Measurements from ENCODE around the gene CLIC1. TPM values are rescaled to one million over a fixed set of nuclear protein-coding genes. Genes with fewer than 3 reads are reported as not detected.

The CLIC1 gene
- polyA plus RNA-seq, 1 experiment: 866 TPM

GRCh38 chr6:31737315-31737990 is 1.1 kb upstream of the CLIC1 start:
- POLR2A ChIA-PET: interaction anchor here (1.0 kb wide), 1 partner anchor 7 kb away, joined by 6 read pairs; no protein-coding TSS in a partner anchor
- no peak for DNase-seq (ENCODE audit: low read depth)
- TF ChIP-seq CTCF (IDR thresholded peaks at IDR 0.05; ENCODE audit: insufficient read depth, low read depth, low read length): no peak
- H3K36me3 ChIP-seq (ENCODE audit: control insufficient read depth, insufficient read depth, low read length): peaks cover 9% of the 10 kb centered on the region
- H3K4me3 ChIP-seq (ENCODE audit: low read depth, low read length): no peak overlapping the region
- CTCF ChIA-PET: interaction anchor here (0.6 to 6.5 kb wide), 8 partner anchors 8 to 131 kb away, joined by 3 to 35 read pairs (median 3); partner anchors contain the start of gene LY6G5C
- H3K27me3 ChIP-seq (ENCODE audit: control insufficient read depth, insufficient read depth, low read length): no peaks in the 10 kb centered on the region

DNA sequence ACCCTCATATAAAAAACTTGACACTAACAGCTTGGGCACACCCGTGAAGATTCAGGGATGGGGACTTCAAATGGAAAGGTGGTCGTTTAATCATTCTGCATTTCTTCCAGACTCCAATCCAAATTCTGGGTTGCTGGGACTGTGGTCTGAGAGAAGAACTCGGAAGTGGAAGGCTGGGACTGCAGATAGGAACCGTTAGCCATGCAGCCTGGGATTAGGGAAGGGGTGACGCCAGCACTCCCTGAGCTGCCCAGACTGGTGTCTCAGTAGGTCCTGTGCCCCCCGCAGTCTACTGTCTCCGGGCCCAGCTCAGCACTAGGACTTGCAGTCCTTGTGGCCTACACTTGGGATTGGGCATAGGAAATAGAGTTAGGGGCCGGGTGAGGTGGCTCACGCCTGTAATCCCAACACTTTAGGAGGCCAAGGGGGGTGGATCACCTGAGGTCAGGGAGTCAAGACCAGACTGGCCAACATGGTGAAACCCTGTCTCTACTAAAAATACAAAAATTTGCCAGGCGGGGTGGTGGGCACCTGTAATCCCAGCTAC is 511 bp upstream of the CLIC1 start:
- ChIA-PET CTCF (interaction anchor here (1.0 to 6.5 kb wide), 6 partner anchors 7 to 131 kb away, joined by 3 to 35 read pairs (median 5); partner anchors contain the start of gene LY6G5C), POLR2A (interaction anchor here (0.6 kb wide), 1 partner anchor 33 kb away, joined by 3 read pairs; no protein-coding TSS in a partner anchor)
- DNase-seq (ENCODE audit: low read depth): no peak
- Histone ChIP-seq H3K4me3 (ENCODE audit: low read depth, low read length) (peak overlapping the region; percentile 90), H3K27me3 (ENCODE audit: control insufficient read depth, insufficient read depth, low read length) (no peaks in the 10 kb centered on the region), H3K36me3 (ENCODE audit: control insufficient read depth, insufficient read depth, low read length) (peaks cover 11% of the 10 kb centered on the region)
- TF ChIP-seq CTCF (IDR thresholded peaks at IDR 0.05; ENCODE audit: insufficient read depth, low read depth, low read length): no peak

GRCh38 chr6:31734821-31735406 is 1.4 kb downstream of the CLIC1 start:
- TF ChIP-seq CTCF (IDR thresholded peaks at IDR 0.05; ENCODE audit: insufficient read depth, low read depth, low read length): no peak
- Histone ChIP-seq H3K4me3 (ENCODE audit: low read depth, low read length) (peak overlapping the region; percentile 90), H3K27me3 (ENCODE audit: control insufficient read depth, insufficient read depth, low read length) (no peaks in the 10 kb centered on the region), H3K36me3 (ENCODE audit: control insufficient read depth, insufficient read depth, low read length) (peaks cover 20% of the 10 kb centered on the region)
- no peak for DNase-seq (ENCODE audit: low read depth)
- CTCF ChIA-PET: interaction anchor here (0.6 to 6.5 kb wide), 3 partner anchors 35 to 73 kb away, joined by 3 to 35 read pairs (median 4); no protein-coding TSS in a partner anchor
- POLR2A ChIA-PET: no interaction called here

- H3K36me3 ChIP-seq (ENCODE audit: control insufficient read depth, insufficient read depth, low read length): peaks cover 20% of the 10 kb centered on the region
- peak overlapping the region; percentile 90 for H3K4me3 ChIP-seq (ENCODE audit: low read depth, low read length)
- no peak for TF ChIP-seq CTCF (IDR thresholded peaks at IDR 0.05; ENCODE audit: insufficient read depth, low read depth, low read length)
- no peaks in the 10 kb centered on the region for H3K27me3 ChIP-seq (ENCODE audit: control insufficient read depth, insufficient read depth, low read length)
- CTCF ChIA-PET: interaction anchor here (1.1 to 6.5 kb wide), 2 partner anchors 36 to 73 kb away, joined by 4 to 35 read pairs; no protein-coding TSS in a partner anchor
- POLR2A ChIA-PET: no interaction called here
- DNase-seq (ENCODE audit: low read depth): no peak
These were observed 2.0 kb downstream of the CLIC1 start for GRCh38 chr6:31734247-31734820.

DNA sequence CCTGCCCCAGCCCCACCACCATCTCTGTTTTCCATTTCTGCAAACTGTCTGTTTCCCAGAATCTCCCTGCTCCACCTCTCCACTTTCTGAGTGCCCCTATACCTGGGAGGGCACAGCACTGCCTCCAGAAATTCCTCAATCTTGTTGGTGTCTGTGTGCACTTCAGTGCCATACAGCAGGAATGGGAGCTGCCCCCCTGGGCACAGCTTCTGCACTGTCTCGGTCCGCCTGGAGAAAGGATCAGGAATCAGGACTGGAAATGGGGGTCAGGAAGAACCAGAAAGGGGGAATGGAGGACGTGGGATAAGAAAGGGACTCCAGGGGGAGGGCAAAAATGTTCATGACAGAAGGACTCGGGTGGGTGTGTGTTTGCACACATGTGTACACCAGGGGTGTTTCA is 2.6 kb downstream of the CLIC1 start:
- ChIA-PET POLR2A (interaction anchor here (0.6 kb wide), 1 partner anchor 174 kb away, joined by 5 read pairs; no protein-coding TSS in a partner anchor), CTCF (interaction anchor here (2.2 kb wide), 1 partner anchor 36 kb away, joined by 10 read pairs; no protein-coding TSS in a partner anchor)
- no peak for DNase-seq (ENCODE audit: low read depth)
- H3K27me3 ChIP-seq (ENCODE audit: control insufficient read depth, insufficient read depth, low read length): no peaks in the 10 kb centered on the region
- H3K36me3 ChIP-seq (ENCODE audit: control insufficient read depth, insufficient read depth, low read length): peaks cover 20% of the 10 kb centered on the region
- TF ChIP-seq CTCF (IDR thresholded peaks at IDR 0.05; ENCODE audit: insufficient read depth, low read depth, low read length): no peak
- H3K4me3 ChIP-seq (ENCODE audit: low read depth, low read length): no peak overlapping the region; the same call in 1 of the 2 replicates
